ENCODE data around the gene GPR183.

The GPR183 gene

GRCh38 chr13:99294198-99294597 lies 13.0 kb downstream of the GPR183 start:
- DNase-seq (ENCODE audit: low read depth): no peak

GRCh38 chr13:99293178-99293577 lies 14.0 kb downstream of the GPR183 start:
- DNase-seq (ENCODE audit: low read depth): no peak

- no peak for DNase-seq (ENCODE audit: low read depth)
Measured at GRCh38 chr13:99290894-99291293, 16.3 kb downstream of the GPR183 start.

GRCh38 chr13:99289674-99290337 lies 17.4 kb downstream of the GPR183 start:
- DNase-seq (ENCODE audit: low read depth): no peak

- DNase-seq (ENCODE audit: low read depth): no peak
Measured at GRCh38 chr13:99289271-99289670, 17.9 kb downstream of the GPR183 start.

- DNase-seq (ENCODE audit: low read depth): no peak
Measured at GRCh38 chr13:99288089-99288488, 19.1 kb downstream of the GPR183 start.

- no peak for DNase-seq (ENCODE audit: low read depth)
Measured at GRCh38 chr13:99287551-99287950, 19.6 kb downstream of the GPR183 start.

- no peak for DNase-seq (ENCODE audit: low read depth)
Measured at GRCh38 chr13:99285432-99286182, 21.6 kb downstream of the GPR183 start.

- DNase-seq (ENCODE audit: low read depth): no peak
Measured at GRCh38 chr13:99282264-99283231, 24.7 kb downstream of the GPR183 start.

- DNase-seq (ENCODE audit: low read depth): no peak
Measured at GRCh38 chr13:99281811-99282263, 25.4 kb downstream of the GPR183 start.

- peak; percentile 45 for DNase-seq (ENCODE audit: low read depth)
Measured at GRCh38 chr13:99280166-99280565, 27.0 kb downstream of the GPR183 start.

- DNase-seq (ENCODE audit: low read depth): no peak
Measured at GRCh38 chr13:99279637-99280036, 27.6 kb downstream of the GPR183 start.

- DNase-seq (ENCODE audit: low read depth): no peak
Measured at GRCh38 chr13:99278843-99279242, 28.4 kb downstream of the GPR183 start.

GRCh38 chr13:99278200-99278599 lies 29.0 kb downstream of the GPR183 start:
- DNase-seq (ENCODE audit: low read depth): no peak

- no peak for DNase-seq (ENCODE audit: low read depth)
Measured at GRCh38 chr13:99277629-99278028, 29.6 kb downstream of the GPR183 start.

- DNase-seq (ENCODE audit: low read depth): no peak
Measured at GRCh38 chr13:99276706-99277105, 30.5 kb downstream of the GPR183 start.

- peak; percentile 79 for DNase-seq (ENCODE audit: low read depth)
Measured at GRCh38 chr13:99275093-99275469, 32.1 kb downstream of the GPR183 start.

- DNase-seq (ENCODE audit: low read depth): no peak
Measured at GRCh38 chr13:99273128-99273527, 34.1 kb downstream of the GPR183 start.

- DNase-seq (ENCODE audit: low read depth): no peak
Measured at GRCh38 chr13:99272481-99272880, 34.7 kb downstream of the GPR183 start.

GRCh38 chr13:99271249-99271648 lies 36.0 kb downstream of the GPR183 start:
- no peak for DNase-seq (ENCODE audit: low read depth)

GRCh38 chr13:99270518-99270917 lies 36.7 kb downstream of the GPR183 start:
- DNase-seq (ENCODE audit: low read depth): no peak

- peak; percentile 78 for DNase-seq (ENCODE audit: low read depth)
Measured at GRCh38 chr13:99269627-99270241, 37.5 kb downstream of the GPR183 start.
